NCI-H446 (cell line): ENCODE results near the gene ACTR1A.

Experiments used
- DNase-seq, 2 experiments: peaks; one replicate each; lab custom pipeline; 2025; lab: John Stamatoyannopoulos, UW

The ACTR1A gene

GRCh38 chr10:102485093-102485784, 17.3 kb downstream of the ACTR1A start:
- no peak for DNase-seq

- no peak for DNase-seq
Observed at GRCh38 chr10:102484021-102484420, 18.5 kb downstream of the ACTR1A start.

GRCh38 chr10:102480396-102480795, 22.1 kb downstream of the ACTR1A start:
- DNase-seq = no peak

- no peak for DNase-seq
Observed at GRCh38 chr10:102479651-102480050, 22.9 kb downstream of the ACTR1A start.

- no peak for DNase-seq
Observed at GRCh38 chr10:102476466-102477141, 25.9 kb downstream of the ACTR1A start.

GRCh38 chr10:102475451-102476040, 27.0 kb downstream of the ACTR1A start:
- DNase-seq = no peak

GRCh38 chr10:102473445-102474331, 28.8 kb downstream of the ACTR1A start:
- DNase-seq = no peak

GRCh38 chr10:102470579-102471546, 31.6 kb downstream of the ACTR1A start:
- no peak for DNase-seq

GRCh38 chr10:102468683-102469082, 33.8 kb downstream of the ACTR1A start:
- no peak for DNase-seq

GRCh38 chr10:102467971-102468438, 34.5 kb downstream of the ACTR1A start:
- DNase-seq = no peak

- no peak for DNase-seq
Observed at GRCh38 chr10:102467318-102467717, 35.2 kb downstream of the ACTR1A start.

GRCh38 chr10:102465466-102465865, 37.0 kb downstream of the ACTR1A start:
- no peak for DNase-seq

- no peak for DNase-seq
Observed at GRCh38 chr10:102463983-102464382, 38.5 kb downstream of the ACTR1A start.

- no peak for DNase-seq
Observed at GRCh38 chr10:102462512-102463054, 39.9 kb downstream of the ACTR1A start.

- DNase-seq = peak; percentile 44 to 88
Observed at GRCh38 chr10:102461187-102462054, 41.1 kb downstream of the ACTR1A start.

- DNase-seq = no peak
Observed at GRCh38 chr10:102460836-102461186, 41.7 kb downstream of the ACTR1A start.

- DNase-seq = no peak
Observed at GRCh38 chr10:102458656-102459055, 43.9 kb downstream of the ACTR1A start.

GRCh38 chr10:102457591-102458150, 44.8 kb downstream of the ACTR1A start:
- DNase-seq = peak in 1 of 2 experiments; percentile 13

- DNase-seq = no peak
Observed at GRCh38 chr10:102455893-102456471, 46.5 kb downstream of the ACTR1A start.
